Urinary bladder (tissue), 4 donors: Measurements from ENCODE around the gene TSPAN31. TPM values are rescaled to one million over a fixed set of nuclear protein-coding genes. Genes with fewer than 3 reads are reported as not detected.
A peak's percentile ranks its signal among the peaks of the same experiment; 100 is the strongest.

Experiments
- DNase-seq: peaks from one replicate; pipeline ENCODE4 v3.0.0-alpha.2; 2015; ENCODE audit errors: extremely low spot score
- H3K27ac ChIP-seq: one replicate; pipeline ENCODE4 v1.5.1; 2013; ENCODE audit warnings: low read depth, mild to moderate bottlenecking, moderate library complexity
- H3K36me3 ChIP-seq: one replicate; pipeline ENCODE4 v1.6.1; 2013; ENCODE audit warnings: mild to moderate bottlenecking, moderate library complexity; ENCODE audit not compliant: insufficient read depth
- H3K4me1 ChIP-seq: one replicate; pipeline ENCODE4 v1.6.1; 2013; ENCODE audit warnings: mild to moderate bottlenecking, moderate library complexity; ENCODE audit not compliant: insufficient read depth
- H3K4me3 ChIP-seq: one replicate; pipeline ENCODE4 v1.5.1; 2013; ENCODE audit warnings: low read depth, low read length
- WGBS: extraction: QIAGEN DNeasy Blood & Tissue Kit; methylation state at CpG from one replicate; pipeline ENCODE4 v1.1.7; 2013; 5-methylcytosine and 5-hydroxymethylcytosine counted together
- polyA plus RNA-seq: library from polyadenylated mRNA; stranded (reverse); fragments of 200-250 nt; gene quantifications from one replicate; pipeline ENCODE4 v1.2.3, GENCODE V29; 2013
- total RNA-seq: library from RNA; depleted of rRNA; stranded (reverse); fragments of >200 nt; gene quantifications from one replicate; pipeline ENCODE4 v1.2.3, GENCODE V29; 2014
- donor health status: healthy with polysubstance abuse.
- donor health status: healthy.

The TSPAN31 gene
- total and polyA plus RNA-seq, 2 donors = 42.1 to 48.6 TPM

DNA sequence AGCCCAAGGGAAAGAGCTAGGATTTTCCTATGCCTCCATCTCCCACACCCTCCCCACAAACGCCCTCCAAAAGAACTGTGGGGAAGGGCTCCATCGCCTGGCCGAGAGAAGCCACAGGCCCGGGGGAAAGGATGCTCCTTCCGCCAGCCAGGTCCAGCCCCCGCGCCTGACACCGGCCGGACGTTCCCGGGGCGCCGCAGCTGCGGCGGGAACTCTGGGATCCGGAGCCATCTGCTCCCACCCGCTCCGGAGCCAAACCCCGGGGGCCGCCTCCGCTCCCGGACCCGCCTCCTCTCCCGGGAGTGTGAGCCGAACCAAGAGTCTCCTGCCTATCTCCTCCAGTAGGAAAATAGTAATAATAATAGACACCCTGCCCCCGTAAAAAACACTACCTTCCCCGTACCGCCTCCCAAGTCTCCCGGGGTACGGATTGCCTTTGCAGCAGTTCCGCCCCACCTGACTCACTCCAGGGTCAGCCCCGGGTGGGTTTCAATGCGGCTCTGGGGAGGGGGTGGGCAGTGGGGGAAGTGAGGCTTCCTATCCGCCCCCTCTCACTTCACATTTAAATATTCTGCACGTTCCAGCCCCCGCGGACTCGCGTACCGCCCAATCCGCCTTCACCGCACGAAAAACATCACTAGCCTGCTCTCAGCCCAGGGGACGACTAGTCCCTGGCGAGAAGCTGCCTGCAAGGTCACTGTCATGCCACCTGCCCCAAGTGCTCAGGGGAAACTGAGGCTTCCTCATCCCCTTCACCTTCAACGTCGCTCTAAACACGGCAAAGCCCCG is 8.7 kb upstream of the TSPAN31 start:
- Histone ChIP-seq H3K4me3 (no peak overlapping the region), H3K4me1 (no peaks in the 10 kb centered on the region), H3K36me3 (no peaks in the 10 kb centered on the region), H3K27ac (no peak overlapping the region)
- WGBS = 13% methylated on average over 49 of the region's 49 CpGs
- DNase-seq = no peak

DNA sequence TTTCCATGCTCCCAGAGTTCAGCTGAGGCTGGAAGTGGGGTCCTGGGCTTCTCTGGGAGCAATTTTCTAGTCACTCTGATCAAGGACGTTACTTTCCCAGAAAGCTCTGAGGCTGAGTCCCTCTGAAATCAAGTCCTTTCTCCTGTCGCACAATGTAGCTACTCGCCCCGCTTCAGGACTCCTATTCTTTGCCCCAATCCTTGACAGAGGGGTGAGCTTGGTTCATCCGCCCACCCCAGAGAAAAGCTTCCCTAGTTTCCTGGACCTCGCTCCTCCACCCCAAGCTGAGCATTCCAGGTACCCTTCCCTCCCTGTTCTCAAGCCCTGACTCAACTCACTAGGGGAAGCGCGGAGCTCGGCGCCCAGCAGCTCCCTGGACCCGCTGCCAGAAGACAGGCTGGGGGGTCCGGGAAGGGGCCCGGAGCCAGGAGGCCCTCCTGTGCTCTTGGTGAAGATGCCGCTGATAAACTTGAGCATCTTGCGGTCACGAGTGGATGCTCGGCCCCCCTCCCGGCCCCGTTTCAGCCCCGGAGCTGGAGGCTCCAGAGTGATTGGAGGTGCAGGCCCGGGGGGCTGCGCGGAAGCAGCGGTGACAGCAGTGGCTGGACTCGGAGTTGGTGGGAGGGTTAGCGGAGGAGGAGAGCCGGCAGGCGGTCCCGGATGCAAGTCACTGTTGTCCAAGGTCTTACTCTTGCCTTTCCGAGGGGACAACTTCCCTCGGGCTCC is 7.9 kb upstream of the TSPAN31 start:
- no peak overlapping the region for H3K27ac ChIP-seq
- H3K36me3 ChIP-seq = no peaks in the 10 kb centered on the region
- no peaks in the 10 kb centered on the region for H3K4me1 ChIP-seq
- H3K4me3 ChIP-seq = no peak overlapping the region
- DNase-seq = no peak
- WGBS = 16% methylated on average over 31 of the region's 31 CpGs

DNA sequence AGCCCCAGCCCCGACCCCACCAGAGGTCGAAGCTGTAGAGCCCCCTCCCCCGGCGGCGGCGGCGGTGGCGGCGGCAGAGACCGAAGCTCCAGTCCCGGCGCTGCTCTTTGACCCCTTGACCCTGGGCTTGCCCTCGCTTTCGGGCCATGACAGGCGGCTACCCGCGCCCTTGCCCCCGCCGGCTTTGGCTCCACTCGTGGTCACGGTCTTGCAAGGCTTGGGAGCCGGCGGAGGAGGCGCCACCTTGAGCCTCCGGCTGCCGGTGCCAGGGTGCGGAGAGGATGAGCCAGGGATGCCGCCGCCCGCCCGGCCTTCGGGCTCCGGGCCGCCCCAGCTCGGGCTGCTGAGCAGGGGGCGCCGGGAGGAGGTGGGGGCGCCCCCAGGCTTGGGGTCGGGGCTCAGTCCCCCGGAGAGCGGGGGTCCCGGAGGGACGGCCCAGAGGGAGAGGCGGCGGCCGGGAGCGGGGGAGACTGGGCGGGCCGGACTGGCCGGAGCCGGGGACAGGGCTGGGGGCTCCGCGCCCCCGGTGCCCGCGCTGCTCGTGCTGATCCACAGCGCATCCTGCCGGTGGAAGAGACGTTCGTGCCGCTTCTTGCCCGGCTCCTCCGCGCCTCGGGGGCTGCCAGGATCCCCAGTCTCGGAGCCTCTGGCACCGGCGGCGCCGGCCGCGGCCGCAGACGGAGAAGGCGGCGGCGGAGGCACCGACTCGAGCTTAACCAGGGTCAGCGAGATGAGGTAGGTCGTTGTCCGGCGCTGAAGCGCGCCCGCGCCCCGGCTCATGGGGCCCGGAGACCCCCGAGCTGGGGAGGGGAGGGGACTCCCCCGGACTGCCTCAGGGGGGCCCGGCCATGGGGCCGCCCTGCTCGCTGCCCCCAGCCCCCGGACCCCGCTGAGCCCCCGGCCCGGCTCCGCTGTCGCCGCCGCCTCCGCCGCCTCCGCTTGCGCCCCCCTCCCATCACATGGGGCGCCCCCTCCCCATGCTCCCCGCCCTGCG is 7.1 kb upstream of the TSPAN31 start:
- no peak overlapping the region for H3K27ac ChIP-seq
- no peaks in the 10 kb centered on the region for H3K36me3 ChIP-seq
- H3K4me3 ChIP-seq = peak overlapping the region; percentile 29
- 9% methylated on average over 110 of the region's 110 CpGs for WGBS
- H3K4me1 ChIP-seq = no peaks in the 10 kb centered on the region
- DNase-seq = no peak

- WGBS = 14% methylated on average over 36 of the region's 36 CpGs
- Histone ChIP-seq H3K4me3 (peak within 1 kb of the TSS; percentile 29), H3K27ac (no peak within 1 kb of the TSS), H3K36me3 (no peaks in the 10 kb centered on the region), H3K4me1 (no peaks in the 10 kb centered on the region)
- no peak for DNase-seq
Observed at GRCh38 chr12:57738661-57739237, 6.1 kb upstream of the TSPAN31 start, which contains the start of gene AGAP2. Gene AGAP2 (minus strand): TSS chr12:57738742. CDS start chr12:57738246, 496 bp downstream.

- DNase-seq = no peak
- no peaks in the 10 kb centered on the region for H3K36me3 ChIP-seq
- no peak overlapping the region for H3K4me3 ChIP-seq
- H3K4me1 ChIP-seq = no peaks in the 10 kb centered on the region
- 17% methylated on average over 7 of the region's 7 CpGs for WGBS
- no peak overlapping the region for H3K27ac ChIP-seq
Observed at GRCh38 chr12:57739387-57739786, 5.5 kb upstream of the TSPAN31 start.

GRCh38 chr12:57739914-57740538 is 4.8 kb upstream of the TSPAN31 start:
- Histone ChIP-seq H3K36me3 (no peaks in the 10 kb centered on the region), H3K4me1 (no peaks in the 10 kb centered on the region), H3K27ac (no peak overlapping the region), H3K4me3 (no peak overlapping the region)
- WGBS = 30% methylated on average over 10 of the region's 10 CpGs
- no peak for DNase-seq

- H3K4me1 ChIP-seq = no peaks in the 10 kb centered on the region
- no peaks in the 10 kb centered on the region for H3K36me3 ChIP-seq
- H3K27ac ChIP-seq = no peak overlapping the region
- 55% methylated on average over 5 of the region's 5 CpGs for WGBS
- H3K4me3 ChIP-seq = no peak overlapping the region
- DNase-seq = no peak
Observed at GRCh38 chr12:57740656-57741412, 4.0 kb upstream of the TSPAN31 start.

DNA sequence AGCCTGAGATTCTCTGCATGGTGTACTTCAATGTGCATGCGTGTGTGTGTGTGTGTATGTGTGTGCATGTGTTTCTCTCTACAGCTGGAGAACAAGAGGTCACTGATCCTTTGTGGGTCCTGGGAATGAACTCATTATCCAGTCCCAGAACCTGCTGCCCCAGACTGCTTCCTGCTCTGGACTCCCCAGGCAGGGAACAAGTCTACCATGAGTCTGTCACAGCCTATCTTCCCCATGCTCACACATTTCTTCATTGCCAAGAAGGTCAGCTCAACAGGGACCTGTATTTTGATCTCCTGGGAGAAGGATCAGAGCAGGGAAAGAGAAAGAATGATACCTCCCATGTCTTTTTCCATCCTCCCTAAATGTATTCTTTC is 3.4 kb upstream of the TSPAN31 start:
- WGBS = 88% methylated on average over 1 of the region's 1 CpG
- Histone ChIP-seq H3K4me3 (no peak overlapping the region), H3K27ac (no peak overlapping the region), H3K4me1 (no peaks in the 10 kb centered on the region), H3K36me3 (no peaks in the 10 kb centered on the region)
- no peak for DNase-seq

- no peak for DNase-seq
- no peak overlapping the region for H3K4me3 ChIP-seq
- H3K4me1 ChIP-seq = no peaks in the 10 kb centered on the region
- H3K27ac ChIP-seq = no peak overlapping the region
- WGBS = 47% methylated on average over 14 of the region's 14 CpGs
- H3K36me3 ChIP-seq = no peaks in the 10 kb centered on the region
Observed at GRCh38 chr12:57741844-57742738, 2.7 kb upstream of the TSPAN31 start.

GRCh38 chr12:57743769-57744168 is 1.1 kb upstream of the TSPAN31 start:
- 89% methylated on average over 2 of the region's 2 CpGs for WGBS
- Histone ChIP-seq H3K4me3 (no peak overlapping the region), H3K27ac (no peak overlapping the region), H3K36me3 (no peaks in the 10 kb centered on the region), H3K4me1 (no peaks in the 10 kb centered on the region)
- no peak for DNase-seq

DNA sequence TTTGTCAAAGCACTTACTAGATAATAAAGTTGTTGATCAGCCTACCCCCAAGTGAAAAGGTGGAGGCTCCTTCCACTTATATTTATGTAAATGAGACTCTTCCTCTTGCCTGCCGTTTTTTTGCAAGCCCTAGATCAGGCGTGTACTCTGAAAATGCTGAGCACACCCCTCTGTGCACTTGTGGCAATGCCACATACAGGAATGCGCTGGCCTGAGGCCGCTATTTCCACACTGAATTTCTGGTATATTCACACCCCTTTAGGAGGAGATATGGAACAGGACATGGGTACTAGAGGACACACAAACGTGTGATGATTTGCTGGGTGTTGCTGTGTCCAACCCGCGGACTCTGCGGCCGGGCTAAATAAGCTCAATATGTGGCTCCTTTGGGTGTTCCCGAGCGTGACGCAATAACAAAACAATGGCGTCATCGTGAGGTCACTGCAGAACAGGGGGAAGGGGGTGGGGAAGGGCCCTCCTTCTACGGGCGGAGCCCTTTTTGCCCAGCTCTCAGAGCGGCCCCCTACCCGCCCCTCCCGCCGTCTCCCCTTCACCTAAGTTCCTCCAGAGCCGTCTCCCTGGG is 554 bp upstream of the TSPAN31 start:
- Histone ChIP-seq H3K36me3 (no peaks in the 10 kb centered on the region), H3K27ac (peak overlapping the region; percentile 77), H3K4me3 (peak overlapping the region; percentile 42), H3K4me1 (no peaks in the 10 kb centered on the region)
- DNase-seq = no peak
- 13% methylated on average over 21 of the region's 21 CpGs for WGBS
